Colonic mucosa (tissue), 4 donors: Measurements from ENCODE around the gene MIDN. TPM values are rescaled to one million over a fixed set of nuclear protein-coding genes. Genes with fewer than 3 reads are reported as not detected.
A peak's percentile ranks its signal among the peaks of the same experiment; 100 is the strongest.

Source experiments
- DNase-seq: peaks from one replicate; pipeline ENCODE4 v3.0.0-alpha.2; 2020
- H3K27ac ChIP-seq: fragments of 200-600 bp; one replicate; pipeline ENCODE4 v1.8.0; 2021
- H3K27me3 ChIP-seq: fragments of 200-600 bp; one replicate; pipeline ENCODE4 v1.8.0; 2021
- H3K36me3 ChIP-seq: fragments of 200-600 bp; one replicate; pipeline ENCODE4 v1.8.0; 2021
- H3K4me1 ChIP-seq: fragments of 200-600 bp; one replicate; pipeline ENCODE4 v1.8.0; 2021; ENCODE audit warnings: mild to moderate bottlenecking
- H3K4me3 ChIP-seq: fragments of 200-600 bp; one replicate; pipeline ENCODE4 v1.8.0; 2021
- H3K9ac ChIP-seq, 2 donors: one replicate each; pipeline ENCODE4 v1.7.0; 2013; ENCODE audit warnings: control low read depth in 2 of 2, low read depth in 2 of 2, low read length in 2 of 2
- H3K9me3 ChIP-seq: fragments of 200-600 bp; one replicate; pipeline ENCODE4 v1.8.0; 2021
- CTCF ChIP-seq: fragments of 200-600 bp; IDR thresholded peaks from one replicate; pipeline ENCODE4 v1.8.0; 2022; ENCODE audit warnings: antibody characterized with exemption, mild to moderate bottlenecking
- intact Hi-C: fragments of 100-400 bp; cut with DNase I; formaldehyde crosslinking; loops from one replicate; pipeline ENCODE4 v1.14.1; 2022
- total RNA-seq, 2 donors: library from RNA; stranded (reverse); fragmentation: NEBNext Ultra II Directional in 1 of 2; extraction: Animal tissue kit (Norgen Biotek cat#: 25700) in 1 of 2; gene quantifications; one replicate each; pipeline ENCODE4 v1.2.1, GENCODE V29; 2021
- donor health status: healthy.
- donor health status: DM: no; HTN: no; CAD: no.
- donor health status: DM: no; HTN: no; CAD: no.

The MIDN gene
- total RNA-seq, 2 donors from 2014 or later = 172 to 177 TPM

- Histone ChIP-seq H3K36me3 (no peaks in the 10 kb centered on the region), H3K4me3 (peak overlapping the region; percentile 53), H3K9me3 (no peaks in the 10 kb centered on the region), H3K27ac (no peak overlapping the region), H3K4me1 (peaks cover 9% of the 10 kb centered on the region), H3K9ac (no peak overlapping the region), H3K27me3 (peaks cover 17% of the 10 kb centered on the region)
- intact Hi-C loops = loop anchor here (10.0 kb wide), 1 partner anchor 227 kb away; the partner anchor contains the start of gene ADAMTSL5
- no peak for TF ChIP-seq CTCF
- no peak for DNase-seq
Observed at GRCh38 chr19:1288226-1288612, 39.8 kb downstream of the MIDN start.

- H3K27me3 ChIP-seq = peaks cover 17% of the 10 kb centered on the region
Observed at GRCh38 chr19:1288833-1289685, 40.7 kb downstream of the MIDN start.

GRCh38 chr19:1289686-1290025, 41.3 kb downstream of the MIDN start:
- intact Hi-C loops = loop anchor here (10.0 kb wide), 1 partner anchor 225 kb away; the partner anchor contains the start of gene ADAMTSL5
- DNase-seq = no peak
- no peak for TF ChIP-seq CTCF
- no peak overlapping the region for H3K9ac ChIP-seq
- no peaks in the 10 kb centered on the region for H3K9me3 ChIP-seq
- H3K27ac ChIP-seq = no peak overlapping the region
- H3K4me3 ChIP-seq = no peak overlapping the region
- peaks cover 15% of the 10 kb centered on the region for H3K27me3 ChIP-seq
- H3K4me1 ChIP-seq = peaks cover 6% of the 10 kb centered on the region
- H3K36me3 ChIP-seq = no peaks in the 10 kb centered on the region

More at GRCh38 chr19:1288833-1289685, 40.7 kb downstream of the MIDN start:
- no peak overlapping the region for H3K27ac ChIP-seq
- no peak for DNase-seq
- peaks cover 6% of the 10 kb centered on the region for H3K4me1 ChIP-seq
- H3K36me3 ChIP-seq = no peaks in the 10 kb centered on the region
- TF ChIP-seq CTCF = no peak
- peak overlapping the region in 1 of 2 donors; percentile 19 for H3K9ac ChIP-seq
- intact Hi-C loops = loop anchor here (10.0 kb wide), 1 partner anchor 226 kb away; the partner anchor contains the start of gene ADAMTSL5
- H3K9me3 ChIP-seq = no peaks in the 10 kb centered on the region
- H3K4me3 ChIP-seq = no peak overlapping the region

GRCh38 chr19:1290196-1290702, 41.9 kb downstream of the MIDN start:
- Histone ChIP-seq H3K9me3 (no peaks in the 10 kb centered on the region), H3K27me3 (peaks cover 14% of the 10 kb centered on the region), H3K36me3 (no peaks in the 10 kb centered on the region), H3K4me1 (peaks cover 6% of the 10 kb centered on the region), H3K9ac (no peak overlapping the region), H3K27ac (peak overlapping the region; percentile 73), H3K4me3 (peak overlapping the region; percentile 12)
- DNase-seq = no peak
- intact Hi-C loops = no loop called here
- TF ChIP-seq CTCF = no peak

- DNase-seq = peak; percentile 89
- intact Hi-C loops = no loop called here
- H3K27me3 ChIP-seq = peaks cover 14% of the 10 kb centered on the region
- H3K9me3 ChIP-seq = no peaks in the 10 kb centered on the region
- peak overlapping the region; percentile 23 for H3K4me3 ChIP-seq
- TF ChIP-seq CTCF = no peak
- H3K9ac ChIP-seq = peak overlapping the region; percentile 60 to 79
- peaks cover 6% of the 10 kb centered on the region for H3K4me1 ChIP-seq
- H3K27ac ChIP-seq = peak overlapping the region; percentile 73
- H3K36me3 ChIP-seq = no peaks in the 10 kb centered on the region
Observed at GRCh38 chr19:1290703-1291651, 42.6 kb downstream of the MIDN start.
